Tibial nerve (tissue), 4 donors: ENCODE results near the gene NUDT6.

Source experiments
- CTCF ChIP-seq, 5 experiments: fragments of 200-600 bp in 3 of 5; fragments of 450-650 bp in 2 of 5; sonication (generic) in 3 of 5; IDR thresholded peaks; one replicate each; pipeline ENCODE4 v1.5.1; 2016 to 2019; ENCODE audit warnings: antibody characterized with exemption in 5 of 5, mild to moderate bottlenecking in 3 of 5, moderate library complexity in 2 of 5
- EP300 ChIP-seq, 2 donors: sonication (generic); formaldehyde crosslinking; IDR thresholded peaks; one replicate each; pipeline ENCODE4 v1.6.1; 2017; ENCODE audit warnings: antibody characterized with exemption in 2 of 2, mild to moderate bottlenecking in 1 of 2
- POLR2A ChIP-seq, 2 donors: fragments of 450-650 bp; IDR thresholded peaks; one replicate each; pipeline ENCODE4 v1.6.1; 2017; ENCODE audit warnings: antibody characterized with exemption in 2 of 2, mild to moderate bottlenecking in 2 of 2, moderate library complexity in 2 of 2

DNA sequence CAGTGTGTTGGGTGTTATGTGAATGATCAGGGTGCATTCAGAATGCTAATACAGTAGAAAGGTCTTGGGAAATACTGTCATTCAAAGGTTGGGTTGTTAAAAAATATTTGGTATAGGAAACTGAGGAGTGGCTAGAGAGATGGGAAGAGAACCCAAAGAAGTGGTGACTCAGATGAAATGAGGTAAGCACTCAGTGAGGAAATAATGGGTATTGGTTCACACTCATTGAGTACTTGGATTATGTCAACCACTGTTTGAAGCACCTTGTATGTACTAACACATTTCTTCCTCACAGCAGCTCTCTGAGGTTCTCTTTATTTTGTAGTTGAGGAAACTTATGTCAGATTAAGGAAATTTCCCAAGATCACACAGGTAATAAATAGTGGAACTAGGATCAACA, 40.8 kb upstream of the NUDT6 start:
- TF ChIP-seq POLR2A (IDR thresholded peaks at IDR 0.05) (no peak), CTCF (IDR thresholded peaks at IDR 0.05) (no peak), EP300 (IDR thresholded peaks at IDR 0.05) (no peak)
